ENCODE measurements around the gene OR13F1. TPM values are rescaled to one million over a fixed set of nuclear protein-coding genes. Genes with fewer than 3 reads are reported as not detected.

OR13F1 gene
- total RNA-seq, 2 donors from 2014 or later, result not detected

GRCh38 chr9:104527109-104527508 is 23.0 kb downstream of the OR13F1 start, which contains the start of gene OR13C4:
TSS of gene OR13C4 (minus strand) at chr9:104527209. CDS start at chr9:104527209, 0 bp downstream.
- no peaks in the 10 kb centered on the region for H3K27me3 ChIP-seq (replicated peaks; ENCODE audit: insufficient read depth)
- no peak for DNase-seq (ENCODE audit: low spot score)
- no peaks in the 10 kb centered on the region for H3K9me3 ChIP-seq
- no peaks in the 10 kb centered on the region for H3K36me3 ChIP-seq
- H3K27ac ChIP-seq, result no peak within 1 kb of the TSS
- intact Hi-C loops (cut with DNase I), result no loop called here
- H3K4me3 ChIP-seq, result no peak within 1 kb of the TSS
- TF ChIP-seq POLR2AphosphoS5 (IDR thresholded peaks at IDR 0.05) (no peak), CTCF (IDR thresholded peaks at IDR 0.05) (no peak), POLR2A (IDR thresholded peaks at IDR 0.05) (no peak)
- no peaks in the 10 kb centered on the region for H3K4me1 ChIP-seq (replicated peaks)

- no peak for DNase-seq (ENCODE audit: low spot score)
- Histone ChIP-seq H3K4me3 (no peak within 1 kb of the TSS), H3K4me1 (replicated peaks) (no peaks in the 10 kb centered on the region), H3K27me3 (replicated peaks; ENCODE audit: insufficient read depth) (no peaks in the 10 kb centered on the region), H3K36me3 (no peaks in the 10 kb centered on the region), H3K9me3 (no peaks in the 10 kb centered on the region), H3K27ac (no peak within 1 kb of the TSS)
- 92% methylated on average over 5 of the region's 5 CpGs for WGBS
- TF ChIP-seq CTCF (IDR thresholded peaks at IDR 0.05), result no peak
- no peak for TF ChIP-seq POLR2AphosphoS5 (IDR thresholded peaks at IDR 0.05)
- TF ChIP-seq POLR2A (IDR thresholded peaks at IDR 0.05), result no peak
- intact Hi-C loops (cut with DNase I), result no loop called here
These were observed 32.7 kb downstream of the OR13F1 start, which contains the start of gene OR13C3 for GRCh38 chr9:104536756-104537155. TSS of gene OR13C3 (minus strand) at chr9:104536856. CDS start at chr9:104536723, 133 bp downstream.

GRCh38 chr9:104539275-104539674 is 35.2 kb downstream of the OR13F1 start:
- Histone ChIP-seq H3K27ac (no peak overlapping the region), H3K36me3 (no peaks in the 10 kb centered on the region), H3K4me3 (no peak overlapping the region), H3K4me1 (replicated peaks) (no peaks in the 10 kb centered on the region), H3K9me3 (no peaks in the 10 kb centered on the region), H3K27me3 (replicated peaks; ENCODE audit: insufficient read depth) (no peaks in the 10 kb centered on the region)
- 28% methylated on average over 1 of the region's 1 CpG for WGBS
- no peak for DNase-seq (ENCODE audit: low spot score)
- intact Hi-C loops (cut with DNase I), result no loop called here
- TF ChIP-seq POLR2AphosphoS5 (IDR thresholded peaks at IDR 0.05), result no peak
- no peak for TF ChIP-seq POLR2A (IDR thresholded peaks at IDR 0.05)
- TF ChIP-seq CTCF (IDR thresholded peaks at IDR 0.05), result no peak

GRCh38 chr9:104544644-104545043 is 40.6 kb downstream of the OR13F1 start:
- TF ChIP-seq POLR2AphosphoS5 (IDR thresholded peaks at IDR 0.05) (no peak), POLR2A (IDR thresholded peaks at IDR 0.05) (no peak), CTCF (IDR thresholded peaks at IDR 0.05) (no peak)
- no peak overlapping the region for H3K27ac ChIP-seq
- WGBS, result 92% methylated on average over 4 of the region's 4 CpGs
- no peak for DNase-seq (ENCODE audit: low spot score)
- H3K36me3 ChIP-seq, result no peaks in the 10 kb centered on the region
- intact Hi-C loops (cut with DNase I), result no loop called here
- no peaks in the 10 kb centered on the region for H3K27me3 ChIP-seq (replicated peaks; ENCODE audit: insufficient read depth)
- H3K9me3 ChIP-seq, result no peaks in the 10 kb centered on the region
- H3K4me3 ChIP-seq, result no peak overlapping the region
- H3K4me1 ChIP-seq (replicated peaks), result no peaks in the 10 kb centered on the region

GRCh38 chr9:104553261-104553660 is 49.2 kb downstream of the OR13F1 start:
- no peaks in the 10 kb centered on the region for H3K36me3 ChIP-seq
- 47% methylated on average over 1 of the region's 1 CpG for WGBS
- no peak overlapping the region for H3K4me3 ChIP-seq
- no peak for DNase-seq (ENCODE audit: low spot score)
- no peaks in the 10 kb centered on the region for H3K9me3 ChIP-seq
- intact Hi-C loops (cut with DNase I), result no loop called here
- no peaks in the 10 kb centered on the region for H3K4me1 ChIP-seq (replicated peaks)
- no peak overlapping the region for H3K27ac ChIP-seq
- no peaks in the 10 kb centered on the region for H3K27me3 ChIP-seq (replicated peaks; ENCODE audit: insufficient read depth)
- TF ChIP-seq POLR2A (IDR thresholded peaks at IDR 0.05) (no peak), POLR2AphosphoS5 (IDR thresholded peaks at IDR 0.05) (no peak), CTCF (IDR thresholded peaks at IDR 0.05) (no peak)

All from prostate gland (tissue), 2 donors.